ENCODE data around the gene TRIM28.

DNA sequence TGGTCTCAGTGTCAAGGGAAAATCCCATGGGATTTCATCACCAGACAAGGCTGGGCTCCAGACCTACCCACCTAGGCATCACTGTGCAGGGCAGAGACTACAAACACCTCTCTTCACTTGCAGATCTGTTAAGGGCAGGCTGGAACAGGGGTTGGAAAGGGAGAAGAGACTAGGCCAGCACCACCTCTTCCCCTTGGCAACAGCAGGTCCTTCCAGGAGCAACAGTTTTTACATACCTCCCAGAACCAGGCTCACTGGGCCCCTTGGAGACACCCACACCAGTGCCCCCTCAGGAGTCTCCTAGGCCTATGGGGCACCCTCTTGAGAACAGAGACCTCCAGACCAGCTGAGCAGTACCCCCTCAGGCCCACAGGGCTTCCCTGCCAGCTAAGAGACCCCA, 17.1 kb downstream of the TRIM28 start:
- TF ChIP-seq, protein P1, sequence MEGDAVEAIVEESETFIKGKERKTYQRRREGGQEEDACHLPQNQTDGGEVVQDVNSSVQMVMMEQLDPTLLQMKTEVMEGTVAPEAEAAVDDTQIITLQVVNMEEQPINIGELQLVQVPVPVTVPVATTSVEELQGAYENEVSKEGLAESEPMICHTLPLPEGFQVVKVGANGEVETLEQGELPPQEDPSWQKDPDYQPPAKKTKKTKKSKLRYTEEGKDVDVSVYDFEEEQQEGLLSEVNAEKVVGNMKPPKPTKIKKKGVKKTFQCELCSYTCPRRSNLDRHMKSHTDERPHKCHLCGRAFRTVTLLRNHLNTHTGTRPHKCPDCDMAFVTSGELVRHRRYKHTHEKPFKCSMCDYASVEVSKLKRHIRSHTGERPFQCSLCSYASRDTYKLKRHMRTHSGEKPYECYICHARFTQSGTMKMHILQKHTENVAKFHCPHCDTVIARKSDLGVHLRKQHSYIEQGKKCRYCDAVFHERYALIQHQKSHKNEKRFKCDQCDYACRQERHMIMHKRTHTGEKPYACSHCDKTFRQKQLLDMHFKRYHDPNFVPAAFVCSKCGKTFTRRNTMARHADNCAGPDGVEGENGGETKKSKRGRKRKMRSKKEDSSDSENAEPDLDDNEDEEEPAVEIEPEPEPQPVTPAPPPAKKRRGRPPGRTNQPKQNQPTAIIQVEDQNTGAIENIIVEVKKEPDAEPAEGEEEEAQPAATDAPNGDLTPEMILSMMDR (conservative IDR thresholded peaks at IDR 0.05; ENCODE audit: low read length): no peak
- TF ChIP-seq EZH2phosphoT487 (IDR thresholded peaks at IDR 0.05; ENCODE audit: borderline replicate concordance): no peak

Measured in Loucy (cell line).